Nephron progenitor cell (in vitro differentiated cells): ENCODE data around the gene PROZ.
A peak's percentile ranks its signal among the peaks of the same experiment; 100 is the strongest.

ENCODE experiments used
- DNase-seq: peaks from one replicate; pipeline ENCODE4 v3.0.0; 2021
- H3K27ac Mint-ChIP-seq: 2 replicates; pipeline ENCODE4 v1.8.0; 2021; ENCODE audit warnings: mild to moderate bottlenecking, moderate library complexity, mixed read lengths
- H3K27me3 Mint-ChIP-seq: 2 replicates; pipeline ENCODE4 v1.8.0; 2021; ENCODE audit warnings: mild to moderate bottlenecking, low read depth, mixed read lengths; ENCODE audit not compliant: poor library complexity
- H3K36me3 Mint-ChIP-seq: 2 replicates; pipeline ENCODE4 v1.8.0; 2021; ENCODE audit warnings: low read depth, mixed read lengths
- H3K4me1 Mint-ChIP-seq: 2 replicates; pipeline ENCODE4 v1.8.0; 2021; ENCODE audit warnings: mixed read lengths
- H3K4me3 Mint-ChIP-seq: 2 replicates; pipeline ENCODE4 v1.8.0; 2021; ENCODE audit warnings: mild to moderate bottlenecking, moderate library complexity, mixed read lengths
- H3K9me3 Mint-ChIP-seq: 2 replicates; pipeline ENCODE4 v1.8.0; 2021; ENCODE audit warnings: mild to moderate bottlenecking, moderate library complexity, mixed read lengths
- CTCF ChIP-seq: fragments of 200-600 bp; sonication (generic); IDR thresholded peaks from 2 replicates; pipeline ENCODE4 v1.5.0; 2021; ENCODE audit warnings: antibody characterized with exemption

Gene PROZ

GRCh38 chr13:113149711-113150549 is 8.5 kb upstream of the PROZ start:
- no peak for DNase-seq
- peaks cover 35% of the 10 kb centered on the region for H3K4me1 Mint-ChIP-seq
- H3K36me3 Mint-ChIP-seq = no peaks in the 10 kb centered on the region
- H3K27me3 Mint-ChIP-seq = peaks cover 49% of the 10 kb centered on the region
- no peak overlapping the region for H3K4me3 Mint-ChIP-seq
- H3K27ac Mint-ChIP-seq = peak overlapping the region; percentile 56
- H3K9me3 Mint-ChIP-seq = peaks cover under 1% of the 10 kb centered on the region
- no peak for TF ChIP-seq CTCF

- Mint-ChIP-seq H3K4me3 (peak overlapping the region; percentile 71), H3K27ac (peak overlapping the region; percentile 91), H3K27me3 (peaks cover 51% of the 10 kb centered on the region), H3K9me3 (peaks cover 8% of the 10 kb centered on the region), H3K36me3 (peaks cover 5% of the 10 kb centered on the region), H3K4me1 (peaks cover 43% of the 10 kb centered on the region)
- DNase-seq = no peak
- no peak for TF ChIP-seq CTCF
Observed at GRCh38 chr13:113150550-113151365, 7.7 kb upstream of the PROZ start.

GRCh38 chr13:113151745-113152690 is 6.4 kb upstream of the PROZ start:
- no peak for DNase-seq
- Mint-ChIP-seq H3K4me3 (peak overlapping the region; percentile 82), H3K9me3 (peaks cover 19% of the 10 kb centered on the region), H3K36me3 (peaks cover 7% of the 10 kb centered on the region), H3K4me1 (peaks cover 46% of the 10 kb centered on the region), H3K27me3 (peaks cover 41% of the 10 kb centered on the region), H3K27ac (no peak overlapping the region)
- no peak for TF ChIP-seq CTCF

GRCh38 chr13:113152691-113152983 is 5.8 kb upstream of the PROZ start:
- no peak for DNase-seq
- peaks cover 13% of the 10 kb centered on the region for H3K36me3 Mint-ChIP-seq
- H3K27ac Mint-ChIP-seq = no peak overlapping the region
- H3K4me3 Mint-ChIP-seq = peak overlapping the region; percentile 82
- no peak for TF ChIP-seq CTCF
- peaks cover 41% of the 10 kb centered on the region for H3K27me3 Mint-ChIP-seq
- H3K4me1 Mint-ChIP-seq = peaks cover 52% of the 10 kb centered on the region
- peaks cover 25% of the 10 kb centered on the region for H3K9me3 Mint-ChIP-seq

- H3K27ac Mint-ChIP-seq = no peak overlapping the region
- peaks cover 41% of the 10 kb centered on the region for H3K27me3 Mint-ChIP-seq
- TF ChIP-seq CTCF = no peak
- DNase-seq = peak; percentile 48
- H3K36me3 Mint-ChIP-seq = peaks cover 13% of the 10 kb centered on the region
- peaks cover 28% of the 10 kb centered on the region for H3K9me3 Mint-ChIP-seq
- peaks cover 58% of the 10 kb centered on the region for H3K4me1 Mint-ChIP-seq
- peak overlapping the region; percentile 82 for H3K4me3 Mint-ChIP-seq
Observed at GRCh38 chr13:113152984-113153809, 5.3 kb upstream of the PROZ start.
